ENCODE data around the gene TMSB15C.

TMSB15C gene

GRCh38 chrX:104041003-104041402 is 35.0 kb downstream of the TMSB15C start:
- DNase-seq: no peak

- DNase-seq: no peak
Observed at GRCh38 chrX:104039689-104040505, 36.1 kb downstream of the TMSB15C start, which contains the start of gene H2BW2. Gene H2BW2, plus strand, starts transcription at chrX:104039956. Its CDS starts 39 bp downstream, at chrX:104039995.

Measured in inflammatory macrophage treated with lipopolysaccharide for 4 hours (primary cell).